ENCODE results near the gene PPP1R3G.

GRCh38 chr6:5125152-5126006, 40.2 kb downstream of the PPP1R3G start:
- TF ChIP-seq CTCF (IDR thresholded peaks at IDR 0.05) (no peak), POLR2A (IDR thresholded peaks at IDR 0.05) (no peak)
